Hindlimb muscle (tissue), 1 donor: ENCODE measurements around the gene HS6ST1. TPM values are rescaled to one million over a fixed set of nuclear protein-coding genes. Genes with fewer than 3 reads are reported as not detected.

Experiments used
- DNase-seq: peaks from one replicate; pipeline ENCODE4 v3.0.0-alpha.2; 2013
- polyA plus RNA-seq: library from polyadenylated mRNA; unstranded; fragments of 120-200 nt; gene quantifications from one replicate; pipeline ENCODE4 v1.2.1, GENCODE V29; 2013; ENCODE audit not compliant: insufficient read length

The HS6ST1 gene
- polyA plus RNA-seq, 1 donor = 26.8 TPM

DNA sequence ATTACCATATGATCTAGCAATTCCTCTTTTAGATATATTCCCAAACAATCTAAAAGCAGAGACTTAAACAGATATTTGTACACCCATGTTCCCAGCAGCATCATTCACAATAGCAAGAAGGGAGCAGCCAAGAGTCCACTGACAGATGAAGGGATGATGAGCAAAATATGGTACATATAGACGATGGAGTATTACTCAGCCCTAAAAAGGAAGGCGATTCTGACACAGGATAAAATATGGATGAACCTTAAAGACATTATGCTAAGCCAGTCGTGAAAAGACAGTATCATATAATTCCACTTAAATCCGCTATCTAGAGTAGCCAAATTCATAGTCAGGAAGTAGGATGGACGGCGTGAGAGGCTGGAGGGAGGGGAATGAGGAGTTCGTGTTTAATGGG lies 20.4 kb downstream of the HS6ST1 start:
- no peak for DNase-seq

- DNase-seq = no peak
Measured at GRCh38 chr2:128293870-128294455, 24.7 kb downstream of the HS6ST1 start.

DNA sequence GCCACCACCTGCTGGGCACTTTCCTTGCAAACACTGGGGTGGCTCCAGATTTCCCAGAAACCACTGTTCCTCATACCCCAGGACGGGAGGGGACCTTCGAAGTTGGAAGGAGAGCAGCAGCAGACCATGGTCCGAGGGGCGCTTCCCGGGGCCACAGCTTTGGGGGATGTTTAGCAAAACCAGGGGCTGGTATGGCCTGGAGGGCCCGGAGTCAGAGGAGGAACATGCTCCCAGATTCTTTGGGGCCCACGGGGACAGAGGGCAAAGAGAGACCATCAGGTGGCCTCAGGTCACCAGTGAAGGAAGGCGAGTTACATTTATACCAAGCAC lies 25.3 kb downstream of the HS6ST1 start:
- DNase-seq = no peak

- no peak for DNase-seq
Measured at GRCh38 chr2:128292599-128293425, 25.9 kb downstream of the HS6ST1 start.

DNA sequence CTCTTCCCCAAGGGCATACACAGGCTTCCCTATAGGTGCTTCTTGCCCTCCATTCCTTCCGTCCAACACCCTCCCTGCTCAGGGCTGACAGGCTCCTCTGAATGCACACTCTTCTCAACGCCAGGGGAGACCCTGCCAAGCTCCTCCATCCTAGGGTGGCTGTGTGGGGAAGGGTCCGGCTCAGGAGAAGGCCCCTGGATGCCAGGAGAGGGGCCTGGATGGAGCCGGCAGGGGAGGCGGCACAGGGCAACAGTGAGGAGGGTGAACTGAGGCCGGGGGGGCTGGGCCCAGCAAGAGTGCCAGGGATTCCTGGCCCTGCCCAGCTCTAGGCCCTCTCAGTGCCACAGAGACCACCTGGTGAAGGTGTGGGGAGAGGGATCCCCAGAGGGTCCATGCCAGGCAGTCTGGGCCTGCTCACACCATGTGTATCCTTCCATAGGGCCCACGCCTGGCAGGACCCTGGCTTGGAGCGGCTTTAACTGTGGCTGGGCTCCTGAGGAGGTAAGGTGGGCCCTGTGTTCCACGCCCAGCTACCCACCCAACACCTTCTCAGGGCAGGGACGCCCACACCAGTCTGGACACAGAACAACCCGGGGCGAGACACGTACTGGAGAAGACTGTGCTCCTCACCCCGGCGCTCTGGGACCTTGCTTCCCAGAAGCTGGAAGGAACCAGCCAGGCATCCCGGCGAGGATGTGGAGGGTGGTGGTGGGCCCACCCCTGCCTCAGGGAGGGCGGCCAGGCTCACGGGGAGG lies 26.6 kb downstream of the HS6ST1 start:
- DNase-seq = no peak

DNA sequence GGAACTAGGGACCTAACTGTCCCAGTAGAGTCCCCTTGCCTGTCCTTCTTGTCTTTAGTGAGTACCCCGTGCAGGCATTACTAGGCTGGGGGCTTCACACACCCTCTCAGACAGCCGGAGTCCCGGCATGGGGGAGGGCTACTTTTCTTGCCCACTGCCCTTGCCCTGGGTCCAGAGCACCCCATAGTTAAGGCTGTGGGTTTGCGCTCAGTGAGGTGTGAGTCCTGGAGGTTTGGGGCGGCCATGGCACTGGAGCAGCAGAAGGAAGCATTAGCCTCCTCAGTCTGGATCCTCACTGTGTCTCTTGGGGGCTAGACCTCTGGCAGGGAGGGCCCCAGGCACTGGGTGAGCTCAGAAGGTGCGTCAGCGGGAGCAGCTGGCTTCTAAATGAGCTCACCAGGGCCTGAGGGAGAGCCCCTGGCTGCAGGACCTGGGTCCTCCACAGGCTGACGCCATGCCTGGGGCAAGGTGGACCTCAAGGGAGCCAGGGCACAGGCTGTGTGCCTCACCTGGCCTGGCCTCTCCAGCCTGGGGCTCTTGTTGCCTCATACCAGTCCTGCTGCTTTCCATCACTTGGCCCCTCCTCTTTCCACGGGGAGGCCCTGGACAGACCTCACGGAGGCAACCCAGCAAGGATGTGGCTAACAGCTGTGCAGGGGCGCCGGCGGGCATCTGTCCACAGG lies 27.4 kb downstream of the HS6ST1 start:
- DNase-seq = no peak

DNA sequence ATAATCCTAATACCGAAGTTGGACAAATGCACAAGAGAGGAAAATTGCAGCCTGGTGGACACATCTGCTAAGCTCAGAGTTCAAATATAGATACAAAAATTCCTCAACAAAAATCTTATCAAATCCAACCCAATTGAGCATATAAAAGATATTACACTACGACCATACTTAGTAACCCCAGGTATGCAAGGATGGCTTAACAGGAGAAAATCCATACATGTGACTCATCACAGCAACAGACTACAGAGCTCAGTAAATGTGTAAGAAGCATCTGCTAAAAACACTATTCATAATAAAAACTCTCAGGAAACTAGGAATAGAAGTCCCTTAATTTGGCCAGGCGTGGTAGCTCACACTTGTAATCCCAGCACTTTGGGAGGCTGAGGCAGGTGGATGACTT lies 28.3 kb downstream of the HS6ST1 start:
- DNase-seq = no peak

DNA sequence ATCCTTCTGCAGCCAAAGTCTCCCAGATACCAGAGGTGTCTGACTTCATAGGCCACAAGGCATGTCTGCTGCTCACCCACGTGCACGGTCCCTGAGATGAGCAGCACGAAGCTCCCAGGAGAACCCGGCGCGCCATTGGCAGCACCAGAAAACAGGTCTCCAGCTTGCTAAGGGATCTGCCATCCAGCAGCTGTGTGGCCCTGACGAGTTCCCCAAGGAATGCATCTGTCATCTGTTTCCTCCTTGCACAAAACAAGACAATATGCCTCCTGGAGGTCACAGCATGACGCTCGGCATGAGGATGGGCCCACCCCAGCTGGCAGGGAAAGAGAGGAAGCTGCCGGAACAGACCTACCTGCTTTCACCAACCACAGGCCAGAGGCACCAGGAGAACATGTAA lies 29.2 kb downstream of the HS6ST1 start:
- DNase-seq = no peak

DNA sequence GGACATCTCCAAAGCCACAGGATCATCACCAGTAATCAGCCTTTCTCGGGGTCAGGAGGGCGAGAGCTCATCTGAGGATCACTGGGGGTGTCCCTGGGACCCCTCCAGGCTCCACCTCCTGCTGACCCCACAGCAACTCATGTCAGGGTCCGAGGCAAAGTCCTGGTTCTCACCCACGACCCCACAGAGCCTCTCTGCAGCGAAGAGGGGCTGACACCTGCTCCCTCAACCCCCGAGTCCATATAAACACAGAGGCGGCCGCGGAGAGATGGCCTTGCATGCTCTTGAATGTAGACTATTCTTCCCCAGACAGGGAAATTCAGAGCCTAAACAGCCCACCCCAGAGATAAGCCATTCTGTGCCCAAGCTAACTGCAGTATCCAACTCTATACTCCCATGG lies 29.9 kb downstream of the HS6ST1 start:
- no peak for DNase-seq

DNA sequence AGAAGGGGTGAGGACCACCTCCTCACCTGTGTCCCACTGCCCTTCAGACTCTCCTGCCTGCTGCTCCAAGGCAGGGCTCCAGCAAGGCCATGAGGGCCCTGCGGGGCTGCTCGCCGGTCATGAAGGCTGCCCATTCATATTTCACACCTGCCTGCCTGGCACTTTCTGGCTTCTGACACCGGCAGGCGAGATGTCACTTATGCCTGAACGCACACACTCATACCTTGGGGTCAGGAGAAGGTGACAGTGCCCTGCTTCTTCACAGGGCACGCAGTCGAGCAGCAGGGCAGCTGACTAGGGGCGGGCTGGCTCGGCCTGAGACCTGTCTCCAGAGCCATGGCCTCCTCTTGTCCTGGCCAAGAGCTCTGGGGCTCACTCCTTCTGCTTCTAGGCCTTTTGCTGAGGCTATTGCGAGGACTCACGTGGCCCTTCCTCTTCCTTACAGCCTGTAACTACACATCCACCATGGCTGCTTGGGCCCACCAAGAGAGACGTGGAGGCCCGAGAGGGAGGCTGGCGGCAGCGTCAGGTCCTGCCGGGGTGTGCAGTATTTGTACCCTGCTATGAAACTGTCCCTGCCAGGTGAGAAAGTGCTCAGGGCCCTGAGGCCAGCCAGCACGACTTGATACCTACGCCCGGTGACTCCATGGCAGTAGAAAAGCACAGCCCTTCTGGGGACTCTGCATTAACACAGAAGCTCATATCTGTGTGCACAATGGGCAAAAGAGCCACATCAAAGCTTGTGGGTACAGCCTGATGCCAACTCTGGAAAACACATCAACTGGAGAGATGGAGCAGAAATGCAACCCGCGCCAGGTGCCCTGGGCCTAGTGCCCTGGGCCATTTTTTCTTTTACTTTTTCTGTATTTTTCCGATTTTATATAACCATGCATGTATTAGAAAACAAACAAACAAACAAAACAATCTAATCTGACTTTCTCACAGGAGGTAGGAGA lies 30.6 kb downstream of the HS6ST1 start:
- no peak for DNase-seq

GRCh38 chr2:128286905-128287779 lies 31.5 kb downstream of the HS6ST1 start:
- no peak for DNase-seq

DNA sequence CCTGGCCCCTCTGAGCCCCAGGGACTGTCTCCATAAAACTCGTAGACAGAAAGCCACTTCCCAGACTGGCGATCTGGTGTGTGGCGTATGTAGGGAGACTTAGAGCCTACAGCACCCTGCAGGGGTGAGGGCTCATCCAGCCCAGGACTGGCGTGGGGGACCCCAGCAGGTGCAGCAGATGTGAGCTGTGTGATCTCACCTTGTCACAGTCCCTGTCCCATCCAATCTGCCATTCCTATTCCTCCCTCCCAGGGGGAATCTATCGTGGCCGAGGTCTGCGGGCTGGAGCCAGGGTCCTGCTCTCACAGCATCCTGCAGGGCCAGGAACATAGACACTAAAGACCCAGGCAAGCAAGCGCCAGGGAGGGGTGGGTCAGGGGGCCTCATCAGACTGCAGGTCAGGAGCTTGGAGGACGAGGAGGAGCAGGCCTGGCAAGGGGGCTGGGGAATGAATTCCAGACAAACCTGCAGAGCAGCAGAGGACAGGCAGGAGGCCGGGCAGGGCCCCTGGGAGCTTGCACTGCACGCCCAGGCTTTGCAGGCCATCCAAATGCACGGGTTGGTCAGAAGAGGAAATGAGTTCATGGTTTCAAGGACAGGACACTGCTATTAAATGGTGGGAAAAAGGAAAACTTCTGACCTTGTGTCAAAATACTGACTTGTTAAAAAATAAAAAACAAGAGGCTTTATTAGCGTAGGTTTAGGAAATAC lies 32.5 kb downstream of the HS6ST1 start:
- DNase-seq = no peak

- DNase-seq = no peak
Measured at GRCh38 chr2:128285329-128285931, 33.2 kb downstream of the HS6ST1 start.

DNA sequence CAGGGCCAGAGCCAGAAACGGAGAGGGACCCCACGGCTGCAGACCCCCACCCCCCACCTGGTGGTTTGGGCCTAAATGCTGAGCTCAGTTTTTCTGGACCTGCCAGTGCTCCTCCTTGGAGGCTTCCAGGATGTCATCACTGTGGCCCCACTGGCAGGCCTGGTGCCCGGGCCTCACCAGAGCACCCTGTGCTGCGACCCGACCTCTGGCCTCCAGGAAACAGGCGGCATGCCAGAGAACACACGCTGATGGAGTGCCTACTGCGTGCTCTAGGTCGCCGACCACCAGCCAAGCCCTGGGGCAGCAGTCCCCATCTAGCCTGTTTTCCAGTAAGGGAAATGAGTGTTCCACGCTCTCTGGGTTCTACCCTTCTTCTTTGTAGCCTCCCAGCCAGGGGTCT lies 33.8 kb downstream of the HS6ST1 start:
- DNase-seq = no peak

DNA sequence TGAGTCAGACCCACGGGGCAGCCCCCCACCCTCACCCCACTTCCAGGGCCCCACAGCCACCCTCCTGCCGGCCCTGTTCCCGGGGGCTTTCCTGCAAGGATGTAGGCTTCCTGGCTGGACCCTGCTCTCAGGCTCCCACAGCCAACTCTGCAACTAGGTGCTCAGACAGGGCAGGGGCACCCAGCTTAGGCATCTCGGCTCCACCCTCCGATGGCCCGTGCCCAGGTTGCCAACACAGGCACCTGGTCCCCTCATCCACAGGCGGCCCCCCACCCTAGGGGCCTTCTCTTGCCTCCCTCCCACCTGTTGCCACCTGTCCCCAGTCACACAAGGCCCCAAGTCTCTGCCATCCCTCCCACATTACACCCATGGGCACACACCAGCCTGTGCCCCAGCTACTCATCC lies 34.6 kb downstream of the HS6ST1 start:
- no peak for DNase-seq

GRCh38 chr2:128282976-128283810 lies 35.5 kb downstream of the HS6ST1 start:
- DNase-seq = no peak

GRCh38 chr2:128282246-128282975 lies 36.3 kb downstream of the HS6ST1 start:
- DNase-seq = no peak

DNA sequence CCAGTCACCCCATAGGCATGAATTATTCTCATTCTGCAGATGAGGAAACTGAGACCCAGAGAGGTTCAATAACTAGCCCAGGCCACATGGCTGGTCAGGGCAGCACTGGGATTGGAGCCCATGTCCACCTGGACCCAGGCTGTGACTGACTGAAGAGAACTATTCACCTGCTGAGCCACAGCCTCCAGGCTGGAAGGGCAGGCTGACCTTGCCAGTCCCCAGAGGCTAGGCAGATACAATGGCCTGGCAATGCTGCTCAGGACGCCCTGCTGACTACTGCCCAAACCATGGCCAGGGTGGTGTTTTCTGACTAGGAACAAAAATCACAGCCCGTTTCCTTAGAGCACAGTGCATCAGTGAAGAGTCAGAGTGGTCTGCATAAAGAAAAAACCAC lies 36.8 kb downstream of the HS6ST1 start:
- DNase-seq = no peak
